Amygdala (tissue), 56 donors: Measurements from ENCODE around the gene ADCY2.
A peak's percentile ranks its signal among the peaks of the same experiment; 100 is the strongest.

Experiments used
- DNase-seq, 56 donors: peaks; one replicate each; lab custom pipeline; 2025; lab: John Stamatoyannopoulos, UW

The ADCY2 gene

GRCh38 chr5:7495131-7495517 is 99.2 kb downstream of the ADCY2 start:
- no peak for DNase-seq

- DNase-seq = no peak
Measured at GRCh38 chr5:7500256-7500655, 104.3 kb downstream of the ADCY2 start.

- no peak for DNase-seq
Measured at GRCh38 chr5:7501061-7501460, 105.1 kb downstream of the ADCY2 start.

- no peak for DNase-seq
Measured at GRCh38 chr5:7503564-7503963, 107.6 kb downstream of the ADCY2 start.

GRCh38 chr5:7515284-7515914 is 119.5 kb downstream of the ADCY2 start:
- DNase-seq = no peak

GRCh38 chr5:7516253-7516652 is 120.3 kb downstream of the ADCY2 start:
- DNase-seq = no peak

- DNase-seq = no peak
Measured at GRCh38 chr5:7517006-7517405, 121.1 kb downstream of the ADCY2 start.

GRCh38 chr5:7518947-7519560 is 123.1 kb downstream of the ADCY2 start:
- no peak for DNase-seq

- DNase-seq = no peak
Measured at GRCh38 chr5:7519564-7519963, 123.6 kb downstream of the ADCY2 start.

- DNase-seq = no peak
Measured at GRCh38 chr5:7529880-7530279, 133.9 kb downstream of the ADCY2 start.

GRCh38 chr5:7533941-7534340 is 138.0 kb downstream of the ADCY2 start:
- DNase-seq = no peak

GRCh38 chr5:7534505-7534904 is 138.6 kb downstream of the ADCY2 start:
- no peak for DNase-seq

- no peak for DNase-seq
Measured at GRCh38 chr5:7537573-7537972, 141.6 kb downstream of the ADCY2 start.

GRCh38 chr5:7539571-7539970 is 143.6 kb downstream of the ADCY2 start:
- DNase-seq = no peak

GRCh38 chr5:7540736-7541485 is 145.0 kb downstream of the ADCY2 start:
- DNase-seq = peak in 1 of 56 donors; percentile 23

- DNase-seq = no peak
Measured at GRCh38 chr5:7541898-7542297, 146.0 kb downstream of the ADCY2 start.

- peak in 4 of 56 donors; percentile 9 to 45 (median 22) for DNase-seq
Measured at GRCh38 chr5:7546555-7546954, 150.6 kb downstream of the ADCY2 start.

GRCh38 chr5:7548596-7548995 is 152.7 kb downstream of the ADCY2 start:
- peak in 4 of 56 donors; percentile 11 to 45 (median 36) for DNase-seq

- no peak for DNase-seq
Measured at GRCh38 chr5:7565559-7565958, 169.6 kb downstream of the ADCY2 start.

GRCh38 chr5:7576023-7576715 is 180.2 kb downstream of the ADCY2 start:
- DNase-seq = peak in 48 of 56 donors; percentile 7 to 67 (median 44)

- no peak for DNase-seq
Measured at GRCh38 chr5:7577381-7577780, 181.4 kb downstream of the ADCY2 start.
